Fibroblast of skin of scalp (primary cell): Measurements from ENCODE around the gene TBX6. TPM values are rescaled to one million over a fixed set of nuclear protein-coding genes. Genes with fewer than 3 reads are reported as not detected.
"Not testable (repeated sequence)": the region's sequence is repeated elsewhere in the genome, so short reads cannot be mapped to it uniquely, and the experiment has no call there.

Source experiments
- DNase-seq: peaks from one replicate; pipeline ENCODE4 v3.0.0-alpha.2; 2013
- polyA plus RNA-seq, 2 experiments: library from polyadenylated mRNA; unstranded; fragments of 120-200 nt; gene quantifications; one replicate each; pipeline ENCODE4 v1.2.1, GENCODE V29; 2013; ENCODE audit not compliant: insufficient read length in 2 of 2

The TBX6 gene
- polyA plus RNA-seq (2013, experiment 1 of 2; ENCODE audit: insufficient read length): 0.34 TPM
- polyA plus RNA-seq (2013, experiment 2 of 2; ENCODE audit: insufficient read length): 0.26 TPM

- DNase-seq: peak; percentile 91
These were observed at the start of gene TBX6 for GRCh38 chr16:30091474-30092372. Gene TBX6 (minus strand): TSS chr16:30091924. CDS start chr16:30091193, 731 bp downstream.

- DNase-seq: no peak
These were observed 48.1 kb upstream of the TBX6 start for GRCh38 chr16:30139583-30140481.

- no peak for DNase-seq
These were observed 46.2 kb upstream of the TBX6 start for GRCh38 chr16:30137897-30138296.

- no peak for DNase-seq
These were observed 45.4 kb upstream of the TBX6 start for GRCh38 chr16:30136971-30137605.

- no peak for DNase-seq
These were observed 40.9 kb upstream of the TBX6 start for GRCh38 chr16:30132591-30132990.

- DNase-seq: peak; percentile 9
These were observed 40.2 kb upstream of the TBX6 start for GRCh38 chr16:30131869-30132475.

- DNase-seq: no peak
These were observed 36.3 kb upstream of the TBX6 start for GRCh38 chr16:30127993-30128392.

- DNase-seq: not testable (repeated sequence)
These were observed 34.0 kb upstream of the TBX6 start for GRCh38 chr16:30125690-30126089.

GRCh38 chr16:30124985-30125379, 33.3 kb upstream of the TBX6 start:
- no peak for DNase-seq

GRCh38 chr16:30122604-30123160, 31.0 kb upstream of the TBX6 start:
- DNase-seq: no peak

GRCh38 chr16:30121741-30122571, 30.2 kb upstream of the TBX6 start:
- DNase-seq: no peak

- no peak for DNase-seq
These were observed 28.8 kb upstream of the TBX6 start for GRCh38 chr16:30120340-30121105.

GRCh38 chr16:30119428-30119827, 27.7 kb upstream of the TBX6 start:
- DNase-seq: no peak

- no peak for DNase-seq
These were observed 26.0 kb upstream of the TBX6 start for GRCh38 chr16:30117768-30118167.

GRCh38 chr16:30116291-30117207, 24.8 kb upstream of the TBX6 start:
- no peak for DNase-seq

- no peak for DNase-seq
These were observed 23.5 kb upstream of the TBX6 start for GRCh38 chr16:30115238-30115637.

- not testable (repeated sequence) for DNase-seq
These were observed 23.1 kb upstream of the TBX6 start for GRCh38 chr16:30114833-30115232.

- DNase-seq: no peak
These were observed 22.7 kb upstream of the TBX6 start for GRCh38 chr16:30114411-30114810.
